Progenitor cell of endocrine pancreas (in vitro differentiated cells): Measurements from ENCODE around the gene EXOSC2. TPM values are rescaled to one million over a fixed set of nuclear protein-coding genes. Genes with fewer than 3 reads are reported as not detected.

Source experiments
- DNase-seq: peaks from one replicate; pipeline ENCODE4 v3.0.0; 2021; ENCODE audit warnings: low spot score; ENCODE audit not compliant: unreplicated experiment
- H3K27ac Mint-ChIP-seq: 2 replicates; pipeline ENCODE4 v1.8.0; 2021; ENCODE audit warnings: mild to moderate bottlenecking, moderate library complexity, mixed read lengths
- H3K27me3 Mint-ChIP-seq: 2 replicates; pipeline ENCODE4 v1.8.0; 2021; ENCODE audit warnings: mixed read lengths
- H3K36me3 Mint-ChIP-seq: 2 replicates; pipeline ENCODE4 v1.8.0; 2022; ENCODE audit warnings: mixed read lengths; ENCODE audit not compliant: insufficient read depth
- H3K4me1 Mint-ChIP-seq: 2 replicates; pipeline ENCODE4 v1.8.0; 2021; ENCODE audit warnings: low read depth, mixed read lengths
- H3K4me3 Mint-ChIP-seq: 2 replicates; pipeline ENCODE4 v1.8.0; 2021; ENCODE audit warnings: low read depth, mild to moderate bottlenecking, moderate library complexity, mixed read lengths
- H3K9me3 Mint-ChIP-seq: 2 replicates; pipeline ENCODE4 v1.8.0; 2021; ENCODE audit warnings: low read depth, mixed read lengths
- CTCF ChIP-seq: fragments of 200-600 bp; sonication (generic); IDR thresholded peaks from one replicate; pipeline ENCODE4 v1.5.0; 2021; ENCODE audit warnings: antibody characterized with exemption, mild to moderate bottlenecking; ENCODE audit not compliant: unreplicated experiment
- total RNA-seq: library from RNA; stranded (reverse); gene quantifications from 2 replicates; pipeline ENCODE4 v1.2.1, GENCODE V29; 2021

The EXOSC2 gene
- total RNA-seq, 1 donor from 2014 or later: 45.9 TPM

DNA sequence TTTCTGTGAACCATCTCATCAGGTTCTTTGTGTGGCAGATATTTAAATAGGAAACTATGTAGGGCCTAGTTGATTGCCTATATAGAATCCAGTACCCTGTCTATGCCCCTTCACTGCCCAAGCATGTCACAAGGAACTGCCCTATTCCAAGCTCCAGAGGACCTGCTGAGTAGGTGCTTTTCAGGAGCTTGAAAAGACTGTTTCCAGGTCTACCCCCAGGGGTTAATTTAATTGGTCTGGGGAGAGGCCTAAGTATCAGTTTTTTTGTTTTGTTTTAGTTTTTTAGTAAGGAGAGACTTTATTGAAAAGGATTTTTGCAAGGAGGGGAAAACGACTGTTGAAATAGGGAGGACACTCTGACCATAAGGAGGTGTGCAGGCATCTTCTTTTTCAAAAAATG is 43.3 kb downstream of the EXOSC2 start:
- no peak for TF ChIP-seq CTCF
- Mint-ChIP-seq H3K4me3 (no peak overlapping the region), H3K27ac (no peak overlapping the region), H3K27me3 (no peaks in the 10 kb centered on the region), H3K4me1 (peaks cover 17% of the 10 kb centered on the region), H3K36me3 (peaks cover 8% of the 10 kb centered on the region), H3K9me3 (peaks cover 6% of the 10 kb centered on the region)
- no peak for DNase-seq

DNA sequence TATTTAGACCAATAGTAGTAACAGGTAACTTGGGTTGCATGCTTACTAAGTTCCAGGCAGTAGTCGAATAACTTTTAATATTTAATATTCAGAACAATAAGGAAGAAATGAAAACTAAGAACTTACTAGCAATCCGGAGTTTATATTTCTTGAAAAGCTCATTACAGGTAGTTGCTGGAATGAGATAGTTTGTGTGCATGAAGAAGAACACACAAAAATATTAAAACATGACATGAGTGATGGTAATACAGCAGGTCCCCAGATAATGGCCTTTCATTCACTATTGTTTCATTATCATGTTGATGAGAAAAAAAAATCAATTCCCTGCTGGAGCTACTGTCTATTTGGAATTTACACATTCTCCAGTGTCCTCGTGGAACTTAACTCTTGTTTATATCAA is 44.7 kb downstream of the EXOSC2 start:
- DNase-seq: no peak
- Mint-ChIP-seq H3K9me3 (peaks cover 6% of the 10 kb centered on the region), H3K36me3 (peaks cover 8% of the 10 kb centered on the region), H3K4me1 (peaks cover 7% of the 10 kb centered on the region), H3K4me3 (no peak overlapping the region), H3K27ac (no peak overlapping the region), H3K27me3 (no peaks in the 10 kb centered on the region)
- TF ChIP-seq CTCF: no peak

- Mint-ChIP-seq H3K4me3 (no peak overlapping the region), H3K36me3 (peaks cover 8% of the 10 kb centered on the region), H3K27ac (no peak overlapping the region), H3K27me3 (no peaks in the 10 kb centered on the region), H3K4me1 (peaks cover 4% of the 10 kb centered on the region), H3K9me3 (peaks cover 6% of the 10 kb centered on the region)
- no peak for TF ChIP-seq CTCF
- no peak for DNase-seq
These were observed 45.5 kb downstream of the EXOSC2 start for GRCh38 chr9:130739081-130739480.

- H3K4me3 Mint-ChIP-seq: no peak overlapping the region
- TF ChIP-seq CTCF: no peak
- DNase-seq: no peak
- H3K4me1 Mint-ChIP-seq: peaks cover 4% of the 10 kb centered on the region
- peaks cover 6% of the 10 kb centered on the region for H3K9me3 Mint-ChIP-seq
- H3K27ac Mint-ChIP-seq: no peak overlapping the region
- H3K36me3 Mint-ChIP-seq: peaks cover 6% of the 10 kb centered on the region
- no peaks in the 10 kb centered on the region for H3K27me3 Mint-ChIP-seq
These were observed 46.8 kb downstream of the EXOSC2 start for GRCh38 chr9:130740218-130741023.

DNA sequence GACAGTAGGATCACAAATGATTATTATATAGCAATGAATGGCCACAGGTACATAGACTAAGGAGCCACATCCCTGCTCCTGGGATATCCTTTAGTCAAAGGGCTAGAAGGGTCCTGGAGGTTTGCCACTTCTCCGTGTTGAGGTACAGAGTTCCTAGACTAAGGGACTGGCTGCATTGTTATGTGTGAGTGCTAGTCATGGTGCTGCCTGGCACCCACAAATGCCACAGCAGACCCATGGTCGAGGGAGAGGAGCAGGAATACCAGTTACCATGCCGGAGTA is 47.4 kb downstream of the EXOSC2 start:
- Mint-ChIP-seq H3K27ac (no peak overlapping the region), H3K4me1 (peaks cover 4% of the 10 kb centered on the region)

More for the DNA sequence above, 47.4 kb downstream of the EXOSC2 start:
- TF ChIP-seq CTCF: no peak
- no peak for DNase-seq
- Mint-ChIP-seq H3K27me3 (no peaks in the 10 kb centered on the region), H3K4me3 (no peak overlapping the region), H3K9me3 (peaks cover 6% of the 10 kb centered on the region), H3K36me3 (peaks cover 5% of the 10 kb centered on the region)
